Large intestine (tissue), 3 donors: ENCODE data around the gene KIAA2012. TPM values are rescaled to one million over a fixed set of nuclear protein-coding genes. Genes with fewer than 3 reads are reported as not detected.

Experiments
- DNase-seq, 2 donors: peaks; one replicate each; pipeline versions ENCODE4 v3.0.0 to v3.0.0-alpha.2; 2013
- H3K27ac ChIP-seq: one replicate; pipeline ENCODE4 v1.5.1; 2013; ENCODE audit warnings: low read length
- H3K27me3 ChIP-seq: 2 replicates; pipeline ENCODE4 v1.6.1; 2013; ENCODE audit warnings: low read length; ENCODE audit not compliant: control insufficient read depth, insufficient read depth
- H3K36me3 ChIP-seq: 2 replicates; pipeline ENCODE4 v1.6.1; 2013; ENCODE audit warnings: low read length; ENCODE audit not compliant: control insufficient read depth, insufficient read depth
- H3K4me1 ChIP-seq: one replicate; pipeline ENCODE4 v1.6.1; 2013; ENCODE audit warnings: low read length; ENCODE audit not compliant: control insufficient read depth, insufficient read depth
- H3K4me3 ChIP-seq: one replicate; pipeline ENCODE4 v1.5.1; 2013; ENCODE audit warnings: low read length
- H3K9me3 ChIP-seq: one replicate; pipeline ENCODE4 v1.6.1; 2013; ENCODE audit warnings: mild to moderate bottlenecking, low read depth, low read length, moderate library complexity; ENCODE audit not compliant: control insufficient read depth
- WGBS: methylation state at CpG from one replicate; pipeline ENCODE4 v1.1.5; 2013; ENCODE audit warnings: low lambda C conversion rate; ENCODE audit not compliant: insufficient coverage; 5-methylcytosine and 5-hydroxymethylcytosine counted together
- polyA plus RNA-seq: library from polyadenylated mRNA; unstranded; fragments of 120-200 nt; gene quantifications from one replicate; pipeline ENCODE4 v1.2.1, GENCODE V29; 2013

Gene KIAA2012
- polyA plus RNA-seq, 1 donor: 0.28 TPM

DNA sequence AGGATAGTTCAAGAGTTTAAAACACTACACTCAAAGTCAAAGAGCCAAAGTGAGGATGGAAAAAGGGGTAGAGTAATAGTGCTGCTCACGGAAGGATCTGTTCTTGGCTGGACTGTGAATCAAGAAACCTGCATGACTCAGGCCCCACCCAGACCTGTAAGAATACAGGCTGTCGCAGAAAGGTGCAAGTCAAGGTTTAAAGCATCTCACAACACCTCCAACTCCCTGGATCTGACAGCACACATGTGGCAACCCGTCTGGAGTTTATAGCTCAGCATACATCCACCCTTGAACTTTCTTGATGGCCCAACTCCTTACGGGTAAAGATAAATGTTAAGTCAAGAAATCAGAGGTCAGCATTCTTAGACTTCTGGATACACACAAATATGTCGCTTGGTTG is 6.3 kb downstream of the KIAA2012 start:
- peak overlapping the region; percentile 65 for H3K27ac ChIP-seq
- WGBS: 0% methylated on average over 1 of the region's 5 CpGs
- no peaks in the 10 kb centered on the region for H3K36me3 ChIP-seq
- H3K4me1 ChIP-seq: peaks cover 9% of the 10 kb centered on the region
- no peaks in the 10 kb centered on the region for H3K27me3 ChIP-seq
- peak; percentile 91 to 94 for DNase-seq
- no peaks in the 10 kb centered on the region for H3K9me3 ChIP-seq
- no peak overlapping the region for H3K4me3 ChIP-seq

DNA sequence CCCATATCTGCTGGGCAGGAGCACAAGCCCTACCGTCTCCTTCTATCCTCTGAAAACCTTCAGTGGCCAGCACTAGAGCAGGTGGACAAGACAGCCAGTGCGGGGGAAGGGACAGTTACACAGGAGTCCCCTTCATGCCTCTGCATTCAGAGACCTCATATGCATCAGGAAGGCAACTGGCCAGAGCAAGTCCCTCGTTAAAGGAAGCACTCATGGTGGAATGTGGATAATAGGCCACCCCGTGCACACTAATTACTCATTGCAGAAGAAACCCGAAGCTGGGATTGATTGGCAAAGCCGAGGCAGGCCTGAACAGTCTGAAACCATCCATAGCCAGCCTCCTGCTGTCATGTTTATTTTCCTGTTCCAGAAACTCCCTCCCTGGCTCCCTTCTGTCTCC is 11.2 kb downstream of the KIAA2012 start:
- H3K9me3 ChIP-seq: no peaks in the 10 kb centered on the region
- H3K36me3 ChIP-seq: no peaks in the 10 kb centered on the region
- H3K4me1 ChIP-seq: peaks cover 5% of the 10 kb centered on the region
- WGBS: no CpG with 5 or more reads among the region's 6 CpGs
- no peaks in the 10 kb centered on the region for H3K27me3 ChIP-seq
- H3K27ac ChIP-seq: no peak overlapping the region
- H3K4me3 ChIP-seq: no peak overlapping the region
- no peak for DNase-seq

- no peak for DNase-seq
- no peak overlapping the region for H3K4me3 ChIP-seq
- WGBS: 100% methylated on average over 1 of the region's 3 CpGs
- H3K27ac ChIP-seq: no peak overlapping the region
- no peaks in the 10 kb centered on the region for H3K4me1 ChIP-seq
- H3K9me3 ChIP-seq: no peaks in the 10 kb centered on the region
- H3K36me3 ChIP-seq: no peaks in the 10 kb centered on the region
- H3K27me3 ChIP-seq: no peaks in the 10 kb centered on the region
Measured at GRCh38 chr2:202088777-202089176, 15.7 kb downstream of the KIAA2012 start.

DNA sequence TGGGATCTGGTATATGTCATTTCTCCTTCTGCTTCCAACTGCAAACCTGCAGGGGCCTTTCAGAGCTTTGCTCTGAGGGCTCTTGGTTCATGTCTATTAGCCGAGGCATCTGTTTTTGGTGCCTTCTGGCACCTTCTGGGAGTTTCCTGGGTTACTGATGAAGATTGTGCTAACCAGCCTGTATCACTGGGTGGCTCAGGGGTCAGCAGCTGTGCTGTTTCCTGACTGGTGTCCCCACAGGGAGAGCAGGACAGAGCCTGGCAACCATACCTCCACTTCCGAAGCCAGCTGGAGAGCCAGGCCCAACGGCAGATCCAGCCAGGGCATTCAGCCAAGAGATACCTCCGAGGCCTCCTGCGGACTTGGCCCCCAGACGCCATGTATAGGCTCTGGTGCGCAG is 17.5 kb downstream of the KIAA2012 start:
- H3K36me3 ChIP-seq: no peaks in the 10 kb centered on the region
- H3K27ac ChIP-seq: no peak overlapping the region
- H3K9me3 ChIP-seq: no peaks in the 10 kb centered on the region
- no peak for DNase-seq
- no peaks in the 10 kb centered on the region for H3K27me3 ChIP-seq
- no peak overlapping the region for H3K4me3 ChIP-seq
- no CpG with 5 or more reads among the region's 7 CpGs for WGBS
- H3K4me1 ChIP-seq: no peaks in the 10 kb centered on the region

GRCh38 chr2:202091476-202091875 is 18.4 kb downstream of the KIAA2012 start:
- H3K4me1 ChIP-seq: no peaks in the 10 kb centered on the region
- no peak for DNase-seq
- 100% methylated on average over 3 of the region's 6 CpGs for WGBS

GRCh38 chr2:202094426-202094986 is 21.5 kb downstream of the KIAA2012 start:
- Histone ChIP-seq H3K36me3 (no peaks in the 10 kb centered on the region), H3K27me3 (no peaks in the 10 kb centered on the region), H3K27ac (no peak overlapping the region), H3K4me1 (no peaks in the 10 kb centered on the region), H3K4me3 (no peak overlapping the region), H3K9me3 (no peaks in the 10 kb centered on the region)
- WGBS: no CpG with 5 or more reads among the region's 3 CpGs
- DNase-seq: no peak

More at GRCh38 chr2:202091476-202091875, 18.4 kb downstream of the KIAA2012 start:
- H3K9me3 ChIP-seq: no peaks in the 10 kb centered on the region
- H3K4me3 ChIP-seq: no peak overlapping the region
- no peaks in the 10 kb centered on the region for H3K27me3 ChIP-seq
- no peaks in the 10 kb centered on the region for H3K36me3 ChIP-seq
- H3K27ac ChIP-seq: no peak overlapping the region

GRCh38 chr2:202095235-202095634 is 22.2 kb downstream of the KIAA2012 start:
- Histone ChIP-seq H3K27ac (no peak overlapping the region), H3K4me1 (no peaks in the 10 kb centered on the region), H3K9me3 (no peaks in the 10 kb centered on the region), H3K27me3 (no peaks in the 10 kb centered on the region), H3K4me3 (no peak overlapping the region), H3K36me3 (no peaks in the 10 kb centered on the region)
- no peak for DNase-seq

DNA sequence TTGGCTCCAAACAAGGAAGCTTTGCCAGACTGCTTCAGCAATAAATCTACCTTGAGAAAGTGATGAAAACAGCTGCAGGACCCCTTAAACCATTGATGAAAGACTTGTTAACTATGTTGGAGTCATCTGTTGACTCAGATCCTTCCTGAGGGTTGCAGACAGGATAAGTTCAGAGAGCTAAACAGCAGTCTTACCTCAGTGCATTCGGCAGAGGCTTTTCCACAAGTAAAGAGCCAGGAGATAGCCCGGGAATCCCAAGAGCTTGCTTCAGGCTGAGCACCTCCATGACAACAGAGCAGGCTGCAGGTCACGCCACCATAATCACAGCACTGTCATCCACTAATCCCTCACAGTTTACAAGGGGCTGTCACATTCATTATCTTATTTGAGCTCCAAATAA is 23.7 kb downstream of the KIAA2012 start:
- no peak for DNase-seq
- Histone ChIP-seq H3K4me3 (no peak overlapping the region), H3K9me3 (no peaks in the 10 kb centered on the region), H3K27ac (no peak overlapping the region), H3K4me1 (no peaks in the 10 kb centered on the region), H3K36me3 (no peaks in the 10 kb centered on the region), H3K27me3 (no peaks in the 10 kb centered on the region)
- no CpG with 5 or more reads among the region's 3 CpGs for WGBS

GRCh38 chr2:202098291-202098690 is 25.2 kb downstream of the KIAA2012 start:
- no peak overlapping the region for H3K4me3 ChIP-seq
- H3K9me3 ChIP-seq: no peaks in the 10 kb centered on the region
- no peaks in the 10 kb centered on the region for H3K27me3 ChIP-seq
- H3K27ac ChIP-seq: no peak overlapping the region
- no peak for DNase-seq
- H3K36me3 ChIP-seq: no peaks in the 10 kb centered on the region
- WGBS: 86% methylated on average over 1 of the region's 3 CpGs
- no peaks in the 10 kb centered on the region for H3K4me1 ChIP-seq

DNA sequence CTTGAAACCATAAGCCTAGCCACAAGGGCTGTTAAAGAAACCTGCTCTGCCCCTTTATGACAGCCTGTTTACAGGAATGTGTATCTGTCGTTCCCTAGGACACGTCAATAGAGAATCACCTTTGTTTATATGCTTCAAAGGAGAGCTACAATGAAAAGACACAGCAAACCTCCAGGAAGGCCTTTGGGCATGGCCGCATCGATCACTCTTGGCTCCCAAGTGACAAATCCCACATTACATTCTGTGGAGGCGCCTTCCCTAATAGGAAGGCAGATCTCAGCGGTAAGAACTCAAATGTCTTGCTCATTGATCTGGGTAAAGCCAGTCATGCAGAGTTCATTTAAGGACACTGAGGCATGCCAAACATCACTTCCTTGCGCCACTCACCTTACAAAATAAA is 26.5 kb downstream of the KIAA2012 start:
- Histone ChIP-seq H3K36me3 (no peaks in the 10 kb centered on the region), H3K27ac (no peak overlapping the region), H3K27me3 (no peaks in the 10 kb centered on the region), H3K4me3 (no peak overlapping the region), H3K9me3 (no peaks in the 10 kb centered on the region), H3K4me1 (no peaks in the 10 kb centered on the region)
- no peak for DNase-seq
- WGBS: 80% methylated on average over 1 of the region's 7 CpGs

- H3K36me3 ChIP-seq: no peaks in the 10 kb centered on the region
- no peak for DNase-seq
- WGBS: no CpG with 5 or more reads among the region's 4 CpGs
- H3K4me1 ChIP-seq: no peaks in the 10 kb centered on the region
- H3K27me3 ChIP-seq: no peaks in the 10 kb centered on the region
- no peak overlapping the region for H3K4me3 ChIP-seq
- no peaks in the 10 kb centered on the region for H3K9me3 ChIP-seq
- H3K27ac ChIP-seq: no peak overlapping the region
Measured at GRCh38 chr2:202100176-202100575, 27.1 kb downstream of the KIAA2012 start.
